Breast epithelium (tissue), 4 donors: ENCODE data around the gene CDK5RAP2. TPM values are rescaled to one million over a fixed set of nuclear protein-coding genes. Genes with fewer than 3 reads are reported as not detected.

Experiments
- DNase-seq, 2 donors: peaks; one replicate each; pipeline ENCODE4 v3.0.0-alpha.2; 2019; ENCODE audit warnings: low spot score in 2 of 2
- H3K27ac ChIP-seq, 2 donors: fragments of 200-600 bp; sonication (generic) in 1 of 2; one replicate each; pipeline ENCODE4 v1.5.1; 2016 to 2019; ENCODE audit warnings: mild to moderate bottlenecking in 1 of 2
- H3K27me3 ChIP-seq, 2 donors: fragments of 200-600 bp; sonication (generic) in 1 of 2; one replicate each; pipeline versions ENCODE4 v1.5.1 to v1.6.0; 2017 to 2019; ENCODE audit warnings: control low read depth in 1 of 2, mild to moderate bottlenecking in 1 of 2
- H3K36me3 ChIP-seq: fragments of 200-600 bp; one replicate; pipeline ENCODE4 v1.5.1; 2019
- H3K4me1 ChIP-seq, 2 donors: fragments of 200-600 bp; sonication (generic); one replicate each; pipeline ENCODE4 v1.5.1; 2016 to 2019; ENCODE audit warnings: control low read depth in 1 of 2
- H3K4me3 ChIP-seq, 3 donors: fragments of 200-600 bp; sonication (generic); 1 replicate in 2 of 3; 2 replicates in 1 of 3; pipeline ENCODE4 v1.5.1; 2016 to 2019; ENCODE audit warnings: mild to moderate bottlenecking in 3 of 3, moderate library complexity in 2 of 3
- H3K9me3 ChIP-seq, 2 donors: fragments of 200-600 bp; sonication (generic) in 1 of 2; one replicate each; pipeline ENCODE4 v1.5.1; 2016 to 2019; ENCODE audit warnings: control low read depth in 1 of 2
- CTCF ChIP-seq, 3 donors: fragments of 450-650 bp; IDR thresholded peaks; one replicate each; pipeline ENCODE4 v1.5.1; 2016 to 2017; ENCODE audit warnings: antibody characterized with exemption in 3 of 3, mild to moderate bottlenecking in 3 of 3, moderate library complexity in 3 of 3
- POLR2A ChIP-seq: fragments of 450-650 bp; IDR thresholded peaks from one replicate; pipeline ENCODE4 v1.6.1; 2016; ENCODE audit warnings: antibody characterized with exemption, mild to moderate bottlenecking, moderate library complexity
- POLR2AphosphoS5 ChIP-seq, 3 donors: sonication (generic); formaldehyde crosslinking; IDR thresholded peaks; one replicate each; pipeline ENCODE4 v1.6.1; 2017; ENCODE audit warnings: antibody characterized with exemption in 3 of 3
- intact Hi-C: fragments of 100-400 bp; cut with DNase I; formaldehyde crosslinking; loops from one replicate; pipeline ENCODE4 v1.15.1; 2023; ENCODE audit warnings: low total_unique reads
- total RNA-seq, 3 donors: library from RNA; depleted of rRNA; stranded (reverse); fragments of >200 nt; gene quantifications; one replicate each; pipeline ENCODE4 v1.1.0, GENCODE V29; 2016

CDK5RAP2 gene
- total RNA-seq, 3 donors from 2014 or later: 44.5 to 77.4 (median 60.6) TPM

GRCh38 chr9:120616966-120617935 lies 37.3 kb upstream of the CDK5RAP2 start:
- TF ChIP-seq POLR2AphosphoS5 (IDR thresholded peaks at IDR 0.05) (no peak), CTCF (IDR thresholded peaks at IDR 0.05) (no peak), POLR2A (no peak)
- H3K27ac ChIP-seq: no peak overlapping the region
- H3K4me1 ChIP-seq: no peaks in the 10 kb centered on the region
- intact Hi-C loops: no loop called here
- H3K27me3 ChIP-seq: no peaks in the 10 kb centered on the region
- DNase-seq: no peak
- no peak overlapping the region for H3K4me3 ChIP-seq
- H3K9me3 ChIP-seq: no peaks in the 10 kb centered on the region
- H3K36me3 ChIP-seq: no peaks in the 10 kb centered on the region

- no peak overlapping the region for H3K27ac ChIP-seq
- no peaks in the 10 kb centered on the region for H3K27me3 ChIP-seq
- DNase-seq: no peak
- intact Hi-C loops: loop anchor here (5.0 kb wide), 1 partner anchor 465 kb away; no protein-coding TSS in a partner anchor
- H3K4me3 ChIP-seq: no peak overlapping the region
- H3K9me3 ChIP-seq: no peaks in the 10 kb centered on the region
- no peaks in the 10 kb centered on the region for H3K36me3 ChIP-seq
- H3K4me1 ChIP-seq: no peaks in the 10 kb centered on the region
- TF ChIP-seq POLR2A (no peak), CTCF (IDR thresholded peaks at IDR 0.05) (no peak)
Measured at GRCh38 chr9:120612218-120612617, 32.3 kb upstream of the CDK5RAP2 start.

GRCh38 chr9:120611690-120612068 lies 31.7 kb upstream of the CDK5RAP2 start:
- no peaks in the 10 kb centered on the region for H3K4me1 ChIP-seq
- H3K27ac ChIP-seq: no peak overlapping the region
- no peaks in the 10 kb centered on the region for H3K9me3 ChIP-seq
- H3K36me3 ChIP-seq: no peaks in the 10 kb centered on the region
- no peak for DNase-seq
- H3K4me3 ChIP-seq: no peak overlapping the region
- TF ChIP-seq POLR2AphosphoS5 (IDR thresholded peaks at IDR 0.05): no peak
- no peak for TF ChIP-seq POLR2A
- TF ChIP-seq CTCF (IDR thresholded peaks at IDR 0.05): no peak
- H3K27me3 ChIP-seq: no peaks in the 10 kb centered on the region
- intact Hi-C loops: loop anchor here (5.0 kb wide), 1 partner anchor 466 kb away; no protein-coding TSS in a partner anchor

GRCh38 chr9:120610975-120611689 lies 31.2 kb upstream of the CDK5RAP2 start:
- no peaks in the 10 kb centered on the region for H3K27me3 ChIP-seq
- intact Hi-C loops: loop anchor here (5.0 kb wide), 1 partner anchor 466 kb away; no protein-coding TSS in a partner anchor
- no peaks in the 10 kb centered on the region for H3K4me1 ChIP-seq
- no peaks in the 10 kb centered on the region for H3K36me3 ChIP-seq
- no peak overlapping the region for H3K27ac ChIP-seq
- H3K4me3 ChIP-seq: no peak overlapping the region
- H3K9me3 ChIP-seq: no peaks in the 10 kb centered on the region
- TF ChIP-seq POLR2AphosphoS5 (IDR thresholded peaks at IDR 0.05): no peak
- TF ChIP-seq CTCF (IDR thresholded peaks at IDR 0.05): no peak
- TF ChIP-seq POLR2A: no peak
- DNase-seq: no peak
